HepG2 (cell line): ENCODE measurements around the gene BAG3. TPM values are rescaled to one million over a fixed set of nuclear protein-coding genes. Genes with fewer than 3 reads are reported as not detected.
A peak's percentile ranks its signal among the peaks of the same experiment; 100 is the strongest.

Source experiments
- GABPA ChIP-seq, 2 experiments: IDR thresholded peaks; 2 replicates each; pipeline ENCODE4 v1.6.1; 2011 to 2016; ENCODE audit warnings: low read depth in 2 of 2, low read length in 1 of 2, missing biosample characterization in 1 of 2, missing genetic modification characterization in 1 of 2
- HDAC1 ChIP-seq: sonication (generic); formaldehyde crosslinking; IDR thresholded peaks from 2 replicates; pipeline ENCODE4 v1.5.1; 2020; ENCODE audit warnings: mild to moderate bottlenecking, missing genetic modification reagents
- KMT2A ChIP-seq: sonication (generic); formaldehyde crosslinking; IDR thresholded peaks from 2 replicates; pipeline ENCODE4 v1.4.0; 2020; ENCODE audit warnings: missing genetic modification reagents
- NFE2 ChIP-seq: sonication (generic); formaldehyde crosslinking; IDR thresholded peaks from 2 replicates; pipeline ENCODE4 v1.4.0; 2020; ENCODE audit warnings: missing genetic modification reagents
- RAD21 ChIP-seq: fragments of 450-650 bp; formaldehyde crosslinking; IDR thresholded peaks from 2 replicates; pipeline ENCODE4 v1.5.0; 2020; ENCODE audit warnings: mild to moderate bottlenecking
- REXO4 ChIP-seq: sonication (generic); formaldehyde crosslinking; IDR thresholded peaks from 2 replicates; pipeline ENCODE4 v1.8.0; 2022; ENCODE audit warnings: missing genetic modification reagents, mild to moderate bottlenecking, borderline replicate concordance
- TCF12 ChIP-seq, 2 experiments: fragments of 450-650 bp in 1 of 2; sonication (generic) in 1 of 2; formaldehyde crosslinking in 1 of 2; IDR thresholded peaks; 2 replicates each; pipeline versions ENCODE4 v1.6.1 to v1.8.0; 2017 to 2022; ENCODE audit warnings: antibody characterized with exemption in 1 of 2, mild to moderate bottlenecking in 1 of 2, missing genetic modification reagents in 1 of 2, moderate library complexity in 1 of 2
- ZFYVE20 ChIP-seq: sonication (generic); formaldehyde crosslinking; IDR thresholded peaks from 2 replicates; pipeline ENCODE4 v1.8.0; 2023; ENCODE audit warnings: low read depth, mild to moderate bottlenecking, moderate library complexity, missing genetic modification reagents, borderline replicate concordance
- ZNF839 ChIP-seq: sonication (generic); formaldehyde crosslinking; IDR thresholded peaks from 2 replicates; pipeline ENCODE4 v1.4.0; 2020; ENCODE audit warnings: missing genetic modification reagents, mild to moderate bottlenecking, borderline replicate concordance
- ZNF883 ChIP-seq: sonication (generic); formaldehyde crosslinking; IDR thresholded peaks from 2 replicates; pipeline ENCODE4 v1.5.1; 2020; ENCODE audit warnings: mild to moderate bottlenecking, missing genetic modification reagents; ENCODE audit errors: not compliant biosample characterization
- polyA plus RNA-seq, 8 experiments: library from polyadenylated mRNA; depleted of rRNA in 3 of 8; stranded (reverse) in 7 of 8; unstranded in 1 of 8; fragments of >200 nt; fragmentation: Illumina TruSeq in 4 of 8; extraction: Trizol in 4 of 8; gene quantifications; 2 replicates each; pipeline versions ENCODE4 v1.2.1 to v1.2.3, GENCODE V29; 2011 to 2016; ENCODE audit warnings: low read depth in 4 of 8, missing spikeins in 1 of 8, mixed read lengths in 1 of 8; ENCODE audit not compliant: insufficient read depth in 1 of 8
- total RNA-seq, 5 experiments: library from RNA; depleted of rRNA; stranded (reverse); fragments of >200 nt; fragmentation: Illumina TruSeq; extraction: Trizol; gene quantifications; 2 replicates each; pipeline ENCODE4 v1.2.3, GENCODE V29; 2016; ENCODE audit warnings: low read depth in 1 of 5
- TF ChIP-seq, protein P1 (sequence below): sonication (generic); formaldehyde crosslinking; IDR thresholded peaks from 2 replicates; pipeline ENCODE4 v1.4.0; 2020; ENCODE audit warnings: missing genetic modification reagents, borderline replicate concordance
- TF ChIP-seq, protein P2 (sequence below): sonication (generic); formaldehyde crosslinking; IDR thresholded peaks from 2 replicates; pipeline ENCODE4 v1.5.0; 2020; ENCODE audit warnings: missing genetic modification reagents, mild to moderate bottlenecking, borderline replicate concordance

Gene BAG3
- total and polyA plus RNA-seq, 2 of the 13 experiments (the other 11 are each of a cell fraction or from before 2014, with no cell fraction given), result 2.9 to 6.7 TPM

DNA sequence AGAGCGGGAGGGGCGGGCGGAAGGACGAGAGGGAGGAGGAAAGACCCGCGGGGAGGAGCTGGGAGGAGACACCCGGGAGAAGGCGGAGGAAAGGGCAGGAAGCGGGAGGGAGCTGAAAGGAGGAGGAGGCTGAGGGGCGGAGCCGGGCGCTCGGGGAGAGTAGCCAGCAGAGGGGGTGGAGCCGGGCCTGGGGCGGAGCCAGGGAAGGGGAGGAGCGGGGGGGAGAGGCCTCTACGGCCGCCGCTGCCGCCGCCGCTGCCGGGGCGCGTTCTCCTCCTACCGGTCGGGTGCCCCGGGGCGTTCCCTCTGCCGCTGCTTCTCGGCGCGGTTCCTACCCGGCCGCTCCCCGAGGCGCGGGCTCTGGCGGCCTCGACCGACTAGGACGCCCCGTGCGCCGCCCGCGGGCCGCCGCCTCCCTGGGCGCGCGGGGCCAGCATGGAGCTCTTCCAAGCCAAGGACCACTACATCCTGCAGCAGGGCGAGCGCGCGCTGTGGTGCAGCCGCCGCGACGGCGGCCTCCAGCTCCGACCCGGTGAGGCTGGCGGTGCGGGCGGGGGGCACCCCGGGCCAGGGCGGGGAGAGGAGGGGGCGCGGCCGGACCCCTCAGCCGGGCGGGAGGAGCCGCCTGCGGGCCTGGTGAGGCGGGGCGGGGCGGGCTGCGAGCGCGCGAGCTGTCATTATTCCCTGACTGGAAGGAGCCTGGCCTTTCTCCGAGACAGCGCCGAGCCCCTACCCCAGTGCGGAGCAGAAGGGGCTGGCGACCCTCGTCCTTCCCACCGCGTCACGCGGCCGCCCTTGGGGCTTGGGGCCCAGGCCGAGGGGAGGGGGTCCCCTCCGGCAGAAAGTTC is 74.9 kb downstream of the BAG3 start, which contains the start of gene INPP5F (continued):
- TF ChIP-seq, protein P1, sequence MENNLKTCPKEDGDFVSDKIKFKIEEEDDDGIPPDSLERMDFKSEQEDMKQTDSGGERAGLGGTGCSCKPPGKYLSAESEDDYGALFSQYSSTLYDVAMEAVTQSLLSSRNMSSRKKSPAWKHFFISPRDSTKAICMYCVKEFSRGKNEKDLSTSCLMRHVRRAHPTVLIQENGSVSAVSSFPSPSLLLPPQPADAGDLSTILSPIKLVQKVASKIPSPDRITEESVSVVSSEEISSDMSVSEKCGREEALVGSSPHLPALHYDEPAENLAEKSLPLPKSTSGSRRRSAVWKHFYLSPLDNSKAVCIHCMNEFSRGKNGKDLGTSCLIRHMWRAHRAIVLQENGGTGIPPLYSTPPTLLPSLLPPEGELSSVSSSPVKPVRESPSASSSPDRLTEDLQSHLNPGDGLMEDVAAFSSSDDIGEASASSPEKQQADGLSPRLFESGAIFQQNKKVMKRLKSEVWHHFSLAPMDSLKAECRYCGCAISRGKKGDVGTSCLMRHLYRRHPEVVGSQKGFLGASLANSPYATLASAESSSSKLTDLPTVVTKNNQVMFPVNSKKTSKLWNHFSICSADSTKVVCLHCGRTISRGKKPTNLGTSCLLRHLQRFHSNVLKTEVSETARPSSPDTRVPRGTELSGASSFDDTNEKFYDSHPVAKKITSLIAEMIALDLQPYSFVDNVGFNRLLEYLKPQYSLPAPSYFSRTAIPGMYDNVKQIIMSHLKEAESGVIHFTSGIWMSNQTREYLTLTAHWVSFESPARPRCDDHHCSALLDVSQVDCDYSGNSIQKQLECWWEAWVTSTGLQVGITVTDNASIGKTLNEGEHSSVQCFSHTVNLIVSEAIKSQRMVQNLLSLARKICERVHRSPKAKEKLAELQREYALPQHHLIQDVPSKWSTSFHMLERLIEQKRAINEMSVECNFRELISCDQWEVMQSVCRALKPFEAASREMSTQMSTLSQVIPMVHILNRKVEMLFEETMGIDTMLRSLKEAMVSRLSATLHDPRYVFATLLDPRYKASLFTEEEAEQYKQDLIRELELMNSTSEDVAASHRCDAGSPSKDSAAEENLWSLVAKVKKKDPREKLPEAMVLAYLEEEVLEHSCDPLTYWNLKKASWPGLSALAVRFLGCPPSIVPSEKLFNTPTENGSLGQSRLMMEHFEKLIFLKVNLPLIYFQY (CRISPR knock-in tag), result no peak
- TF ChIP-seq ZNF839 (CRISPR knock-in tag) (no peak), RAD21 (CRISPR knock-in tag) (peak; percentile 57), KMT2A (CRISPR knock-in tag) (peak; percentile 15; the same call in 1 of the 2 replicates), HDAC1 (CRISPR knock-in tag) (no peak), GABPA (IDR thresholded peaks at IDR 0.05; ENCODE audit: low read depth, low read length) (peak; percentile 48; the same call in 1 of the 2 replicates), GABPA (CRISPR knock-in tag; IDR thresholded peaks at IDR 0.05; ENCODE audit: low read depth) (peak; percentile 73), ZFYVE20 (CRISPR knock-in tag) (no peak), NFE2 (CRISPR knock-in tag) (no peak), ZNF883 (CRISPR knock-in tag) (no peak), REXO4 (CRISPR knock-in tag) (no peak), TCF12 (IDR thresholded peaks at IDR 0.05) (no peak), TCF12 (CRISPR knock-in tag; IDR thresholded peaks at IDR 0.05) (0 out of 2 replicates have a peak, but pooled peaks have one; percentile 6)
- TF ChIP-seq, protein P2, sequence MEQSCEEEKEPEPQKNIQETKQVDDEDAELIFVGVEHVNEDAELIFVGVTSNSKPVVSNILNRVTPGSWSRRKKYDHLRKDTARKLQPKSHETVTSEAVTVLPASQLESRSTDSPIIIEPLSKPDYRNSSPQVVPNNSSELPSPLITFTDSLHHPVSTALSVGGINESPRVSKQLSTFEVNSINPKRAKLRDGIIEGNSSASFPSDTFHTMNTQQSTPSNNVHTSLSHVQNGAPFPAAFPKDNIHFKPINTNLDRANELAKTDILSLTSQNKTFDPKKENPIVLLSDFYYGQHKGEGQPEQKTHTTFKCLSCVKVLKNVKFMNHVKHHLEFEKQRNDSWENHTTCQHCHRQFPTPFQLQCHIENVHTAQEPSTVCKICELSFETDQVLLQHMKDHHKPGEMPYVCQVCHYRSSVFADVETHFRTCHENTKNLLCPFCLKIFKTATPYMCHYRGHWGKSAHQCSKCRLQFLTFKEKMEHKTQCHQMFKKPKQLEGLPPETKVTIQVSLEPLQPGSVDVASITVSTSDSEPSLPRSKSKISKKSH (CRISPR knock-in tag), result no peak
